Lung (tissue), 12 donors: ENCODE data around the gene LGALS12. TPM values are rescaled to one million over a fixed set of nuclear protein-coding genes. Genes with fewer than 3 reads are reported as not detected.

Experiments
- ATAC-seq: fragments of 200-7000 bp; cut with Tn5 transposase; one replicate; pipeline ENCODE4 v1.9.1; 2020; ENCODE audit warnings: moderate number of reproducible peaks; ENCODE audit not compliant: insufficient read depth, low FRiP score
- DNase-seq, 3 donors: peaks; one replicate each; pipeline ENCODE4 v3.0.0-alpha.2; 2013 to 2017
- H3K27ac ChIP-seq, 2 donors: one replicate each; pipeline ENCODE4 v1.5.1; 2013; ENCODE audit warnings: mild to moderate bottlenecking in 2 of 2, moderate library complexity in 2 of 2, control low read depth in 1 of 2, inconsistent platforms in 1 of 2, low read depth in 1 of 2, low read length in 1 of 2
- H3K27me3 ChIP-seq, 3 donors: one replicate each; pipeline ENCODE4 v1.5.1; 2013; ENCODE audit warnings: low read length in 2 of 3; ENCODE audit not compliant: control insufficient read depth in 3 of 3, insufficient read depth in 3 of 3
- H3K36me3 ChIP-seq, 4 donors: one replicate each; pipeline ENCODE4 v1.5.1; 2013; ENCODE audit warnings: low read length in 4 of 4, mild to moderate bottlenecking in 1 of 4, moderate library complexity in 1 of 4; ENCODE audit not compliant: control insufficient read depth in 4 of 4, insufficient read depth in 4 of 4
- H3K4me1 ChIP-seq, 5 donors: one replicate each; pipeline ENCODE4 v1.5.1; 2013; ENCODE audit warnings: low read length in 5 of 5, mild to moderate bottlenecking in 2 of 5, moderate library complexity in 1 of 5; ENCODE audit not compliant: control insufficient read depth in 5 of 5, insufficient read depth in 5 of 5
- H3K4me3 ChIP-seq: one replicate; pipeline ENCODE4 v1.5.1; 2013; ENCODE audit warnings: mild to moderate bottlenecking, control low read depth, moderate library complexity
- H3K9ac ChIP-seq, 2 donors: one replicate each; pipeline ENCODE4 v1.5.1; 2013; ENCODE audit warnings: low read length in 2 of 2, control low read depth in 1 of 2; ENCODE audit not compliant: insufficient read depth in 1 of 2
- H3K9me3 ChIP-seq, 4 donors: one replicate each; pipeline ENCODE4 v1.5.1; 2013; ENCODE audit warnings: low read length in 3 of 4, mild to moderate bottlenecking in 1 of 4, moderate library complexity in 1 of 4; ENCODE audit not compliant: control insufficient read depth in 4 of 4, insufficient read depth in 3 of 4
- CTCF ChIP-seq: IDR thresholded peaks from 2 replicates; pipeline ENCODE4 v1.5.1; 2012; ENCODE audit warnings: mild to moderate bottlenecking; ENCODE audit errors: control extremely low read depth, extremely low read depth
- WGBS, 2 donors: extraction: QIAGEN DNeasy Blood & Tissue Kit; methylation state at CpG; one replicate each; pipeline ENCODE4 v1.1.7; 2013; 5-methylcytosine and 5-hydroxymethylcytosine counted together
- polyA plus RNA-seq, 2 donors: library from polyadenylated mRNA; stranded (reverse); fragments of 200-250 nt; gene quantifications; one replicate each; pipeline ENCODE4 v1.2.1, GENCODE V29; 2013
- total RNA-seq, 2 donors: library from RNA; depleted of rRNA in 1 of 2; stranded (reverse); fragments of >200 nt in 1 of 2; gene quantifications; one replicate each; pipeline ENCODE4 v1.2.1, GENCODE V29; 2014 to 2021
- donor health status: control.
- donor health status: control.
- donor health status: Bipolar disorder and iron deficiency.
- donor health status: healthy.
- donor health status: DM: yes; HTN: yes; CAD: no.

The LGALS12 gene
- total and polyA plus RNA-seq, 4 donors: 0.43 to 1.3 (median 0.87) TPM

GRCh38 chr11:63518548-63518947 lies 12.7 kb downstream of the LGALS12 start:
- TF ChIP-seq CTCF: no peak
- Histone ChIP-seq H3K36me3 (no peaks in the 10 kb centered on the region), H3K27ac (no peak overlapping the region), H3K4me3 (no peak overlapping the region), H3K27me3 (no peaks in the 10 kb centered on the region), H3K9me3 (peaks cover 0 to 1% (median 0%) of the 10 kb centered on the region in 4 donors), H3K4me1 (no peaks in the 10 kb centered on the region), H3K9ac (no peak overlapping the region)
- ATAC-seq: no peak
- DNase-seq: peak in 2 of 3 donors; percentile 7 to 14
- WGBS, 2 donors: 6 to 27% methylated on average over 1 of the region's 1 CpG

GRCh38 chr11:63520606-63521170 lies 14.8 kb downstream of the LGALS12 start:
- Histone ChIP-seq H3K27me3 (no peaks in the 10 kb centered on the region), H3K36me3 (no peaks in the 10 kb centered on the region), H3K9me3 (peaks cover 0 to 1% (median 0%) of the 10 kb centered on the region in 4 donors), H3K4me3 (no peak overlapping the region), H3K4me1 (no peaks in the 10 kb centered on the region), H3K27ac (no peak overlapping the region), H3K9ac (no peak overlapping the region)
- 90 to 97% methylated on average over 5 of the region's 5 CpGs for WGBS, 2 donors
- no peak for DNase-seq
- no peak for TF ChIP-seq CTCF
- no peak for ATAC-seq

- peaks cover 0 to 1% (median 0%) of the 10 kb centered on the region in 4 donors for H3K9me3 ChIP-seq
- DNase-seq (no peak), ATAC-seq (no peak)
- no peak for TF ChIP-seq CTCF
- H3K36me3 ChIP-seq: no peaks in the 10 kb centered on the region
- H3K4me1 ChIP-seq: no peaks in the 10 kb centered on the region
- 54 to 80% methylated on average over 2 of the region's 2 CpGs for WGBS, 2 donors
- no peak overlapping the region for H3K4me3 ChIP-seq
- no peak overlapping the region for H3K9ac ChIP-seq
- no peak overlapping the region for H3K27ac ChIP-seq
- H3K27me3 ChIP-seq: no peaks in the 10 kb centered on the region
Measured at GRCh38 chr11:63521896-63522295, 16.0 kb downstream of the LGALS12 start.

DNA sequence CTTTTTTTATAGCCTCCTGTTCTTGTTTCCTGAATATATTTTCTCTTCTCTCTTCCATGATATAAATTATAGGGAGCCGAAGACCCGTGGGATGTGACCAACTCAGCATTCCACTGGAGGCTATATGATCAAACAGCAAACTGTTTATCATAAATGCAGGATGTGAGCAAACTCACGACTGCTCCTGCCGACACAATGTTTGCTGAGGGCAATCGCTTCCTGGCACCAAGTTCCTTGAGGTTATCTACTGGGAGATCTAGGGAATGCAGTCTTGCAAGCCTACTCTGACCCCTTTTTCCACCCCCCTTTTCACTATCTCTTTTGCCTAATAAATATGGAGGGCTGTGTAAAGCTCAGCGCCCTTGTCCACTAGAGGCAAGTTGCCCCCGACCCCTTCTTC lies 17.3 kb downstream of the LGALS12 start:
- Histone ChIP-seq H3K9ac (no peak overlapping the region), H3K9me3 (peaks cover 0 to 1% (median 0%) of the 10 kb centered on the region in 4 donors), H3K27me3 (no peaks in the 10 kb centered on the region), H3K4me1 (no peaks in the 10 kb centered on the region), H3K27ac (no peak overlapping the region), H3K4me3 (no peak overlapping the region), H3K36me3 (no peaks in the 10 kb centered on the region)
- DNase-seq: no peak
- TF ChIP-seq CTCF: no peak
- ATAC-seq: no peak
- 68 to 85% methylated on average over 7 of the region's 7 CpGs for WGBS, 2 donors
